ENCODE data around the gene PRPF40B.

PRPF40B gene

GRCh38 chr12:49683599-49684309 lies 60.4 kb downstream of the PRPF40B start:
- Mint-ChIP-seq H3K9me3 (no peaks in the 10 kb centered on the region), H3K36me3 (peaks cover 5% of the 10 kb centered on the region), H3K27ac (no peak overlapping the region), H3K27me3 (no peaks in the 10 kb centered on the region), H3K4me3 (no peak overlapping the region), H3K4me1 (peaks cover 8% of the 10 kb centered on the region)
- no peak for DNase-seq
- CTCF ChIA-PET: interaction anchor here (0.9 to 1.6 kb wide), 3 partner anchors 8 to 22 kb away, joined by 3 to 5 read pairs (median 4); no protein-coding TSS in a partner anchor

GRCh38 chr12:49684310-49684854 lies 61.0 kb downstream of the PRPF40B start:
- no peak for DNase-seq
- peaks cover 5% of the 10 kb centered on the region for H3K36me3 Mint-ChIP-seq
- peaks cover 11% of the 10 kb centered on the region for H3K4me1 Mint-ChIP-seq
- no peaks in the 10 kb centered on the region for H3K27me3 Mint-ChIP-seq
- no peak overlapping the region for H3K4me3 Mint-ChIP-seq
- H3K27ac Mint-ChIP-seq: no peak overlapping the region
- no peaks in the 10 kb centered on the region for H3K9me3 Mint-ChIP-seq
- CTCF ChIA-PET: interaction anchor here (0.9 to 1.6 kb wide), 2 partner anchors 10 to 21 kb away, joined by 3 to 5 read pairs; no protein-coding TSS in a partner anchor

GRCh38 chr12:49687941-49688340 lies 64.6 kb downstream of the PRPF40B start:
- no peak overlapping the region for H3K4me3 Mint-ChIP-seq
- H3K36me3 Mint-ChIP-seq: peaks cover 9% of the 10 kb centered on the region
- H3K27me3 Mint-ChIP-seq: no peaks in the 10 kb centered on the region
- no peaks in the 10 kb centered on the region for H3K9me3 Mint-ChIP-seq
- H3K4me1 Mint-ChIP-seq: peaks cover 13% of the 10 kb centered on the region
- CTCF ChIA-PET: interaction anchor here (1.3 kb wide), 1 partner anchor 20 kb away, joined by 3 read pairs; no protein-coding TSS in a partner anchor
- no peak for DNase-seq
- no peak overlapping the region for H3K27ac Mint-ChIP-seq

GRCh38 chr12:49689237-49689636 lies 65.9 kb downstream of the PRPF40B start:
- Mint-ChIP-seq H3K4me3 (no peak overlapping the region), H3K9me3 (no peaks in the 10 kb centered on the region), H3K27me3 (no peaks in the 10 kb centered on the region), H3K36me3 (peaks cover 11% of the 10 kb centered on the region), H3K27ac (no peak overlapping the region), H3K4me1 (peaks cover 13% of the 10 kb centered on the region)
- CTCF ChIA-PET: interaction anchor here (1.3 kb wide), 1 partner anchor 19 kb away, joined by 3 read pairs; no protein-coding TSS in a partner anchor
- no peak for DNase-seq

GRCh38 chr12:49689785-49690184 lies 66.4 kb downstream of the PRPF40B start:
- no peak for DNase-seq
- Mint-ChIP-seq H3K4me1 (peaks cover 13% of the 10 kb centered on the region), H3K4me3 (no peak overlapping the region), H3K36me3 (peaks cover 11% of the 10 kb centered on the region), H3K27ac (no peak overlapping the region), H3K27me3 (no peaks in the 10 kb centered on the region), H3K9me3 (no peaks in the 10 kb centered on the region)
- CTCF ChIA-PET: interaction anchor here (1.6 kb wide), 1 partner anchor 19 kb away, joined by 3 read pairs; no protein-coding TSS in a partner anchor

- Mint-ChIP-seq H3K27me3 (no peaks in the 10 kb centered on the region), H3K36me3 (peaks cover 6% of the 10 kb centered on the region), H3K4me1 (peaks cover 5% of the 10 kb centered on the region), H3K27ac (no peak overlapping the region), H3K4me3 (no peak overlapping the region), H3K9me3 (no peaks in the 10 kb centered on the region)
- CTCF ChIA-PET: interaction anchor here (1.0 kb wide), 1 partner anchor 45 kb away, joined by 3 read pairs; no protein-coding TSS in a partner anchor
- DNase-seq: no peak
Measured at GRCh38 chr12:49692851-49693250, 69.5 kb downstream of the PRPF40B start.

GRCh38 chr12:49693931-49694444 lies 70.6 kb downstream of the PRPF40B start:
- Mint-ChIP-seq H3K4me3 (no peak overlapping the region), H3K4me1 (peaks cover 16% of the 10 kb centered on the region), H3K36me3 (peaks cover 7% of the 10 kb centered on the region), H3K27me3 (no peaks in the 10 kb centered on the region), H3K27ac (no peak overlapping the region), H3K9me3 (no peaks in the 10 kb centered on the region)
- CTCF ChIA-PET: no interaction called here
- DNase-seq: no peak

Data from activated naive CD4-positive, alpha-beta T cell treated with anti-CD3 and anti-CD28 coated beads, Interleukin-2, amount 10 ng/mL, durations not matched to agents 7 days and 5 days (primary cell).